ENCODE data around the gene HTT.

The HTT gene

DNA sequence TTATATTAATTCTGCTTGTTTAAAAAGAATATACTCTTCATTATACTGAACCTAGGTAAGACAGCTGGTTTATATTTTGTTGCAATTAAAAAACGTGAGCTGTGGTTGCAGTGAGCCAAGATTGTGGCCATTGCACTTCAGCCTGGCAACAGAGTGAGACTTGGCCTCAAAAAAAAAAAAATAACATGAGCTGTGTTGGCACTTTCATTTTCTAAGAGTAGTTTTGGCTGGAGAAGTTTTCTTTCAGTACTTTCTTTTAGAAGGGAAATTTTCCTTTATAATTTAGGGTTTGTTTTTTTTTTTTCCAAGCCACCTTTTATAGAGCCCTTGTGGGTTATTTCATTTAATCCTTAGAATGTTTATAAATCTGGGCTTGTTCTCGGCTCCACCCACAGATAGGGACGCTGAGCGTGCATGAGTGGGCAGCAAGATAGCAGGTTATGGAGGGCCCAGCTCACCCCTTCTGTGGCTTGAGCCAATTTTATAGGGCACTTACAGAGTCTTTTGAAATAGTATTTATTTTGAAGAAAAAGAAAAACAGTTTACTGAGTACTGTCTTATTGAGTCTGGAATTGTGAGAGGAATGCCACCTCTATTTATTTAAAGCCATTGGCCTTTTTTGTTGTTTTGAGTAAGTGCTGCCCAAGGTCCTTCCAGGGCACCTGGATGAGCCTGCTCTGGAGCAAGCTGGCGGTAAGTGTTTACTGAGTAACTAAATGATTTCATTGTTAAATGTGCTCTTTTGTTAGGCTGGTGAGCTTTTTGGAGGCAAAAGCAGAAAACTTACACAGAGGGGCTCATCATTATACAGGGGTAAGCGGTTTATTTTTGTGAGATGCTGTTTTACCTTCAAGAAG lies 60.9 kb downstream of the HTT start:
- H3K4me2 ChIP-seq (ENCODE audit: low read length): no peak overlapping the region
- no peaks in the 10 kb centered on the region for H3K79me2 ChIP-seq
- no peak overlapping the region for H2AFZ ChIP-seq
- H3K9ac ChIP-seq: no peak overlapping the region
- no peaks in the 10 kb centered on the region for H3K36me3 ChIP-seq (ENCODE audit: control insufficient read depth, insufficient read depth, low read length)
- H3K4me1 ChIP-seq: peaks cover 1% of the 10 kb centered on the region
- no peak overlapping the region for H3K27ac ChIP-seq
- no peaks in the 10 kb centered on the region for H3K9me3 ChIP-seq (ENCODE audit: control insufficient read depth, low read length)
- TF ChIP-seq, protein P1, sequence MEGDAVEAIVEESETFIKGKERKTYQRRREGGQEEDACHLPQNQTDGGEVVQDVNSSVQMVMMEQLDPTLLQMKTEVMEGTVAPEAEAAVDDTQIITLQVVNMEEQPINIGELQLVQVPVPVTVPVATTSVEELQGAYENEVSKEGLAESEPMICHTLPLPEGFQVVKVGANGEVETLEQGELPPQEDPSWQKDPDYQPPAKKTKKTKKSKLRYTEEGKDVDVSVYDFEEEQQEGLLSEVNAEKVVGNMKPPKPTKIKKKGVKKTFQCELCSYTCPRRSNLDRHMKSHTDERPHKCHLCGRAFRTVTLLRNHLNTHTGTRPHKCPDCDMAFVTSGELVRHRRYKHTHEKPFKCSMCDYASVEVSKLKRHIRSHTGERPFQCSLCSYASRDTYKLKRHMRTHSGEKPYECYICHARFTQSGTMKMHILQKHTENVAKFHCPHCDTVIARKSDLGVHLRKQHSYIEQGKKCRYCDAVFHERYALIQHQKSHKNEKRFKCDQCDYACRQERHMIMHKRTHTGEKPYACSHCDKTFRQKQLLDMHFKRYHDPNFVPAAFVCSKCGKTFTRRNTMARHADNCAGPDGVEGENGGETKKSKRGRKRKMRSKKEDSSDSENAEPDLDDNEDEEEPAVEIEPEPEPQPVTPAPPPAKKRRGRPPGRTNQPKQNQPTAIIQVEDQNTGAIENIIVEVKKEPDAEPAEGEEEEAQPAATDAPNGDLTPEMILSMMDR (IDR thresholded peaks at IDR 0.05): no peak
- no peak overlapping the region for H3K4me3 ChIP-seq (ENCODE audit: low read depth, low read length)
- no peaks in the 10 kb centered on the region for H3K27me3 ChIP-seq (ENCODE audit: control insufficient read depth, insufficient read depth, low read length)

DNA sequence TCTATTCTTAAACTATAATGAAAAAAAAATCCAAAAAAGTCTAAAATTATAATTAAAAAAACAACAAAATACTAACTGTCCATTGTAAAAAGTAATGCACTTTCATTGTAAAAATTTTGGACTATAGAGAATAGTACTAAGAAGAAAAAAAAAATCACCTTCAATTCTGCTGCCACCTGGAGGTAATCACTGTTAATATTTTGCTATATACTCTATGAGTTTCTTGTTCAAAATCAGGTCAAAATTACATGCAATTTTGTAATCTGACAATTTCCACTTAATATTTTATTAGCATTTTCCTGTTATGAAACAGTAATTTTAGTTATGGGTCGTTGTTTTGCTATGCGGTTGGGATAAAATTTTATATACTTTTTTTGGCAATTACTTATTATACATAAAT lies 62.0 kb downstream of the HTT start:
- Histone ChIP-seq H2AFZ (no peak overlapping the region), H3K4me2 (ENCODE audit: low read length) (no peak overlapping the region), H3K36me3 (ENCODE audit: control insufficient read depth, insufficient read depth, low read length) (no peaks in the 10 kb centered on the region), H3K79me2 (no peaks in the 10 kb centered on the region), H3K4me3 (ENCODE audit: low read depth, low read length) (no peak overlapping the region), H3K27ac (no peak overlapping the region), H3K9me3 (ENCODE audit: control insufficient read depth, low read length) (no peaks in the 10 kb centered on the region), H3K4me1 (peaks cover 2% of the 10 kb centered on the region), H3K9ac (no peak overlapping the region), H3K27me3 (ENCODE audit: control insufficient read depth, insufficient read depth, low read length) (no peaks in the 10 kb centered on the region)
- TF ChIP-seq, protein P1 (IDR thresholded peaks at IDR 0.05): peak; percentile 10

DNA sequence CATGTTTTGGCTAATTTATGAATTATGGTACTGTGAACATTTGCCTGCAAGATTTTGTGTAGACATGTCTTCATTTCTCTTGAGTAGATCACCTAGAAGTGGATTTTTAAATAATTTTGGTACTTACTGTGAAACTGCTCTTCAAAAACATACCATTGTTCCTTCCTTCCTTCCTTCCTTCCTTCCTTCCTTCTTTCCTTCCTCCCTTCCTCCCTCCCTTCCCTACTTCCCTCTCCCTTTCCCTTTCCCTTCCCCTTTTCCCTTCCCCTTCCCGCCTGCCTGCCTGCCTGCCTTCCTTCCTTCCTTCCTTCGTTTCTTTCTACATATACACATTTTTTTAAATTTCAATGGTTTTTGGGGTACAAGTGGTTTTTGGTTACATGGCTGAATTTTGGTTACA lies 63.4 kb downstream of the HTT start:
- TF ChIP-seq, protein P1 (IDR thresholded peaks at IDR 0.05): no peak
- no peaks in the 10 kb centered on the region for H3K79me2 ChIP-seq
- H3K9ac ChIP-seq: no peak overlapping the region
- H3K36me3 ChIP-seq (ENCODE audit: control insufficient read depth, insufficient read depth, low read length): no peaks in the 10 kb centered on the region
- H3K27ac ChIP-seq: no peak overlapping the region
- H3K4me3 ChIP-seq (ENCODE audit: low read depth, low read length): no peak overlapping the region
- H3K4me1 ChIP-seq: peaks cover 2% of the 10 kb centered on the region
- H3K4me2 ChIP-seq (ENCODE audit: low read length): no peak overlapping the region
- no peak overlapping the region for H2AFZ ChIP-seq
- H3K9me3 ChIP-seq (ENCODE audit: control insufficient read depth, low read length): no peaks in the 10 kb centered on the region
- no peaks in the 10 kb centered on the region for H3K27me3 ChIP-seq (ENCODE audit: control insufficient read depth, insufficient read depth, low read length)

DNA sequence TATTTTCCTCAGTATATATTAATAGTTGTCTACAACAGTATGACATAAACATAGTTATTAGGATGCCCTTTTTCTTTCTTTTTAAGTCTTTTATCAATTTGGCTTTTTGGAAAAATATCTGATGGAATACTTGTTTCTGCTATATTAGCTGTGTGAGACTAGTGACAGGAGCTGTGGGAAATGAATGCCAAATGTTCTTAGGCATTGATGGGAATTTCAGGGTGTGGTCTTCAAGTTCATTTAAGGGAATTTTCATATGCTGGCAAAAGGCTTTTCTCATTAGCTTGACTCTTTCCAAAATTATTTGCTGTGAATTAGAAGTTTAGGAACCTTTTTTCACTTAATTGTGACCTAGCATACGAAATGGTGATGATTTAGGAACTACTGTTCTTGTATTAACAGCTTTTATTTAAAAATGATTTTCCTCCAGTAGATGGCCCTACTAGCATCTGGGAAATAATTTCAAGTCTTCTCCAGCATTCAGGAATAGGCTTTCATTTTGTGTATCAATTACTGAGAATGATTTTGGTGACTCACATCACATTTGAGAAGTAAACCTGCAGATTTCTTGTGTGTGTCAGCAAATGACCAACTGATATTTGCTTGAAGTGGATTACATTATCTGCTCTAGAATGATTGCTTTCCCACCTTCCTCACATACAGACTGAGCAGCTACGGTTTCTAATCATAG lies 70.9 kb downstream of the HTT start:
- Histone ChIP-seq H2AFZ (no peak overlapping the region), H3K79me2 (no peaks in the 10 kb centered on the region), H3K27ac (no peak overlapping the region), H3K4me1 (peaks cover under 1% of the 10 kb centered on the region), H3K36me3 (ENCODE audit: control insufficient read depth, insufficient read depth, low read length) (no peaks in the 10 kb centered on the region), H3K9ac (no peak overlapping the region), H3K9me3 (ENCODE audit: control insufficient read depth, low read length) (no peaks in the 10 kb centered on the region), H3K27me3 (ENCODE audit: control insufficient read depth, insufficient read depth, low read length) (no peaks in the 10 kb centered on the region), H3K4me3 (ENCODE audit: low read depth, low read length) (no peak overlapping the region), H3K4me2 (ENCODE audit: low read length) (no peak overlapping the region)
- TF ChIP-seq, protein P1 (IDR thresholded peaks at IDR 0.05): no peak
